Uterus (tissue), 2 donors: ENCODE measurements around the gene SSH2.

Experiments
- POLR2A ChIP-seq, 2 donors: fragments of 450-650 bp; IDR thresholded peaks; one replicate each; pipeline ENCODE4 v1.6.1; 2016; ENCODE audit warnings: antibody characterized with exemption in 2 of 2, mild to moderate bottlenecking in 1 of 2, moderate library complexity in 1 of 2
- TF ChIP-seq, protein P1 (sequence below), 4 experiments: fragments of 200-600 bp in 2 of 4; fragments of 450-650 bp in 2 of 4; sonication (generic) in 2 of 4; IDR thresholded peaks; one replicate each; pipeline ENCODE4 v1.5.1; 2016 to 2019; ENCODE audit warnings: antibody characterized with exemption in 4 of 4, mild to moderate bottlenecking in 2 of 4, moderate library complexity in 1 of 4

DNA sequence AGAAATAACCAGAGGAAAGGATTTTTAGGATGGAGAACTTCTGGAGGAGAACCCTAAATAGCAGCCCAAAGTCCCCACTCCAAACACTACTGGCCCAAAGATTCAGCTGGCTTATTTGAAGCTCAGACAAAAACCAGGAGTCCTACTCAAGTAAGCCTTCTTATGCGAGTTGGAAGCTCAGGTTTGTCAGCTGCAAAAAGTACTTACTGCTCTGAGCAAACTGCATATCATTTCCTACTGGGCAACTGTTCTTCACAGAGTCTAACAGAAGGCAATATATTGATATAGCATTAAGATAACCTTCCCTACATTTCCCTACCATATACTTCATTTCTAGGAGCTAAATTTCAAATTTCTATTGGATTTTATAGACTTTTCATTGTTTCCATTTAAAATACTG, 231.2 kb downstream of the SSH2 start:
- TF ChIP-seq POLR2A (IDR thresholded peaks at IDR 0.05): no peak
- TF ChIP-seq, protein P1, sequence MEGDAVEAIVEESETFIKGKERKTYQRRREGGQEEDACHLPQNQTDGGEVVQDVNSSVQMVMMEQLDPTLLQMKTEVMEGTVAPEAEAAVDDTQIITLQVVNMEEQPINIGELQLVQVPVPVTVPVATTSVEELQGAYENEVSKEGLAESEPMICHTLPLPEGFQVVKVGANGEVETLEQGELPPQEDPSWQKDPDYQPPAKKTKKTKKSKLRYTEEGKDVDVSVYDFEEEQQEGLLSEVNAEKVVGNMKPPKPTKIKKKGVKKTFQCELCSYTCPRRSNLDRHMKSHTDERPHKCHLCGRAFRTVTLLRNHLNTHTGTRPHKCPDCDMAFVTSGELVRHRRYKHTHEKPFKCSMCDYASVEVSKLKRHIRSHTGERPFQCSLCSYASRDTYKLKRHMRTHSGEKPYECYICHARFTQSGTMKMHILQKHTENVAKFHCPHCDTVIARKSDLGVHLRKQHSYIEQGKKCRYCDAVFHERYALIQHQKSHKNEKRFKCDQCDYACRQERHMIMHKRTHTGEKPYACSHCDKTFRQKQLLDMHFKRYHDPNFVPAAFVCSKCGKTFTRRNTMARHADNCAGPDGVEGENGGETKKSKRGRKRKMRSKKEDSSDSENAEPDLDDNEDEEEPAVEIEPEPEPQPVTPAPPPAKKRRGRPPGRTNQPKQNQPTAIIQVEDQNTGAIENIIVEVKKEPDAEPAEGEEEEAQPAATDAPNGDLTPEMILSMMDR (IDR thresholded peaks at IDR 0.05): no peak
